Sigmoid colon (tissue), 4 donors: Measurements from ENCODE around the gene ABCB1.

Source experiments
- POLR2A ChIP-seq, 2 donors: fragments of 450-650 bp; IDR thresholded peaks; one replicate each; pipeline ENCODE4 v1.6.1; 2016; ENCODE audit warnings: antibody characterized with exemption in 2 of 2, mild to moderate bottlenecking in 2 of 2, moderate library complexity in 2 of 2
- POLR2AphosphoS5 ChIP-seq, 4 donors: sonication (generic); formaldehyde crosslinking; IDR thresholded peaks; one replicate each; pipeline ENCODE4 v1.6.1; 2017; ENCODE audit warnings: antibody characterized with exemption in 4 of 4
- TF ChIP-seq, protein P1 (sequence below), 4 experiments: fragments of 450-650 bp in 3 of 4; fragments of 200-600 bp in 1 of 4; IDR thresholded peaks; one replicate each; pipeline ENCODE4 v1.5.1; 2016 to 2019; ENCODE audit warnings: antibody characterized with exemption in 4 of 4, mild to moderate bottlenecking in 3 of 4, moderate library complexity in 2 of 4

DNA sequence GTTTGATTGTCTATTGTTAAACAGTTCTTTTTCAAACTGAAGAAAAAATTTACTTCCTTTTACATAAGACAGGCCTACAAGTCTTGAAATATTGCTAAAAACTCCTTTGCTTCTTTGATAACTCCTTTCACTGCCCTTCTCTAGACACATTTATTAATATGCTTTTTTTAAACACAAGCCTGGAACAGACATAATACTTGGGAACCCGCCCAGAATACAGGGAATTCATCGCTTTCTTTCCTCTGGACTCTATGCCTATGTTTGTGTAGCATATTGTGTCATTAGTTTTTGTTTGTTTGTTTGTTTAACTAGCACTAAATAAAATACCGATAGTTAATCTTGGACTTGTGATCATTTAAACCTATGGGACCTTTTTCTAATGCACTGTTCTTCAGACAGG, 82.8 kb downstream of the ABCB1 start:
- TF ChIP-seq, protein P1, sequence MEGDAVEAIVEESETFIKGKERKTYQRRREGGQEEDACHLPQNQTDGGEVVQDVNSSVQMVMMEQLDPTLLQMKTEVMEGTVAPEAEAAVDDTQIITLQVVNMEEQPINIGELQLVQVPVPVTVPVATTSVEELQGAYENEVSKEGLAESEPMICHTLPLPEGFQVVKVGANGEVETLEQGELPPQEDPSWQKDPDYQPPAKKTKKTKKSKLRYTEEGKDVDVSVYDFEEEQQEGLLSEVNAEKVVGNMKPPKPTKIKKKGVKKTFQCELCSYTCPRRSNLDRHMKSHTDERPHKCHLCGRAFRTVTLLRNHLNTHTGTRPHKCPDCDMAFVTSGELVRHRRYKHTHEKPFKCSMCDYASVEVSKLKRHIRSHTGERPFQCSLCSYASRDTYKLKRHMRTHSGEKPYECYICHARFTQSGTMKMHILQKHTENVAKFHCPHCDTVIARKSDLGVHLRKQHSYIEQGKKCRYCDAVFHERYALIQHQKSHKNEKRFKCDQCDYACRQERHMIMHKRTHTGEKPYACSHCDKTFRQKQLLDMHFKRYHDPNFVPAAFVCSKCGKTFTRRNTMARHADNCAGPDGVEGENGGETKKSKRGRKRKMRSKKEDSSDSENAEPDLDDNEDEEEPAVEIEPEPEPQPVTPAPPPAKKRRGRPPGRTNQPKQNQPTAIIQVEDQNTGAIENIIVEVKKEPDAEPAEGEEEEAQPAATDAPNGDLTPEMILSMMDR (IDR thresholded peaks at IDR 0.05) = no peak
- no peak for TF ChIP-seq POLR2A (IDR thresholded peaks at IDR 0.05)
- no peak for TF ChIP-seq POLR2AphosphoS5 (IDR thresholded peaks at IDR 0.05)
